Measurements from ENCODE around the gene TEAD4. TPM values are rescaled to one million over a fixed set of nuclear protein-coding genes. Genes with fewer than 3 reads are reported as not detected.

Gene TEAD4
- total RNA-seq, 6 experiments from 2014 or later, result 0.81 to 8.5 (median 3.0) TPM

GRCh38 chr12:3019005-3019680 is 59.9 kb downstream of the TEAD4 start:
- DNase-seq (no peak), ATAC-seq (no peak)
- TF ChIP-seq POLR2A (IDR thresholded peaks at IDR 0.05) (no peak), CTCF (IDR thresholded peaks at IDR 0.05) (no peak)
- Histone ChIP-seq H3K9me3 (no peaks in the 10 kb centered on the region), H3K4me3 (no peak overlapping the region), H3K4me1 (no peaks in the 10 kb centered on the region), H3K27ac (no peak overlapping the region), H3K27me3 (no peaks in the 10 kb centered on the region), H3K36me3 (no peaks in the 10 kb centered on the region)
- WGBS (ENCODE audit: insufficient coverage, low coverage, low lambda C conversion rate, missing lambda C conversion rate), result 72% methylated on average over 7 of the region's 25 CpGs
- intact Hi-C loops (cut with DNase I), result no loop called here

- H3K4me3 ChIP-seq, result no peak overlapping the region
- DNase-seq (no peak), ATAC-seq (peak in 2 of 4 donors; percentile 37 to 44)
- no peak overlapping the region for H3K27ac ChIP-seq
- no peak for TF ChIP-seq CTCF (IDR thresholded peaks at IDR 0.05)
- no peak for TF ChIP-seq POLR2A (IDR thresholded peaks at IDR 0.05)
- 69% methylated on average over 2 of the region's 16 CpGs for WGBS (ENCODE audit: insufficient coverage, low coverage, low lambda C conversion rate, missing lambda C conversion rate)
- no peaks in the 10 kb centered on the region for H3K4me1 ChIP-seq
- H3K27me3 ChIP-seq, result no peaks in the 10 kb centered on the region
- no peaks in the 10 kb centered on the region for H3K9me3 ChIP-seq
- intact Hi-C loops (cut with DNase I), result no loop called here
- H3K36me3 ChIP-seq, result no peaks in the 10 kb centered on the region
Measured at GRCh38 chr12:3020399-3020798, 61.2 kb downstream of the TEAD4 start.

- peak in 1 of 3 donors; percentile 41 for DNase-seq
- no peaks in the 10 kb centered on the region for H3K27me3 ChIP-seq
- H3K9me3 ChIP-seq, result no peaks in the 10 kb centered on the region
- H3K4me1 ChIP-seq, result no peaks in the 10 kb centered on the region
- H3K36me3 ChIP-seq, result no peaks in the 10 kb centered on the region
- ATAC-seq, result peak; percentile 74 to 78 (median 78)
- 48% methylated on average over 13 of the region's 13 CpGs for WGBS (ENCODE audit: insufficient coverage, low coverage, low lambda C conversion rate, missing lambda C conversion rate)
- intact Hi-C loops (cut with DNase I), result no loop called here
- no peak overlapping the region for H3K27ac ChIP-seq
- H3K4me3 ChIP-seq, result no peak overlapping the region
- TF ChIP-seq POLR2A (IDR thresholded peaks at IDR 0.05) (no peak), CTCF (IDR thresholded peaks at IDR 0.05) (no peak)
Measured at GRCh38 chr12:3020850-3021435, 61.7 kb downstream of the TEAD4 start.

- H3K36me3 ChIP-seq, result no peaks in the 10 kb centered on the region
- H3K9me3 ChIP-seq, result no peaks in the 10 kb centered on the region
- WGBS (ENCODE audit: insufficient coverage, low coverage, low lambda C conversion rate, missing lambda C conversion rate), result 91% methylated on average over 5 of the region's 9 CpGs
- TF ChIP-seq POLR2A (IDR thresholded peaks at IDR 0.05) (no peak), CTCF (IDR thresholded peaks at IDR 0.05) (no peak)
- no peak overlapping the region for H3K27ac ChIP-seq
- H3K4me1 ChIP-seq, result no peaks in the 10 kb centered on the region
- intact Hi-C loops (cut with DNase I), result no loop called here
- no peaks in the 10 kb centered on the region for H3K27me3 ChIP-seq
- no peak overlapping the region for H3K4me3 ChIP-seq
- DNase-seq, result no peak
- ATAC-seq, result no peak
Measured at GRCh38 chr12:3022411-3022810, 63.2 kb downstream of the TEAD4 start.
